ENCODE data around the gene METTL21C.

Gene METTL21C

DNA sequence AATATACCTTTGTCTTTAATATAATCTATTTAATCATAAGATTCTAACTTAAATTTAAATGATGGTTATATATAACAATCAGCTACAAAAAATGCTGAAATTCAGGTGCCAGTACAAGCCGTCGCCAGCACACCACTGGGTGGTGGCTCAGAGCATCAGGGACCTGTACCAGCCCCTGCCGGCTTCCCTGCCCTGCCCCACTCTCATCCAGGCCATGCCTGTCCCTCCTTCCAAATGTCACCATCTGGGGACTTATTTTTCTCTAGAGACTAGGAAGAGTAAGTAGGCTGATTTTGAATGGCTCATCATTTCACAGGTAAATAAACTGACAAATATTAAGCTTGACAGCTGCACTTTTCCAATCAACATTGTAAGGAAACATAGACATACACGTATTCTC, 1.6 kb downstream of the METTL21C start:
- H3K4me3 ChIP-seq (ENCODE audit: low read depth, low read length): no peak overlapping the region
- TF ChIP-seq, protein P1, sequence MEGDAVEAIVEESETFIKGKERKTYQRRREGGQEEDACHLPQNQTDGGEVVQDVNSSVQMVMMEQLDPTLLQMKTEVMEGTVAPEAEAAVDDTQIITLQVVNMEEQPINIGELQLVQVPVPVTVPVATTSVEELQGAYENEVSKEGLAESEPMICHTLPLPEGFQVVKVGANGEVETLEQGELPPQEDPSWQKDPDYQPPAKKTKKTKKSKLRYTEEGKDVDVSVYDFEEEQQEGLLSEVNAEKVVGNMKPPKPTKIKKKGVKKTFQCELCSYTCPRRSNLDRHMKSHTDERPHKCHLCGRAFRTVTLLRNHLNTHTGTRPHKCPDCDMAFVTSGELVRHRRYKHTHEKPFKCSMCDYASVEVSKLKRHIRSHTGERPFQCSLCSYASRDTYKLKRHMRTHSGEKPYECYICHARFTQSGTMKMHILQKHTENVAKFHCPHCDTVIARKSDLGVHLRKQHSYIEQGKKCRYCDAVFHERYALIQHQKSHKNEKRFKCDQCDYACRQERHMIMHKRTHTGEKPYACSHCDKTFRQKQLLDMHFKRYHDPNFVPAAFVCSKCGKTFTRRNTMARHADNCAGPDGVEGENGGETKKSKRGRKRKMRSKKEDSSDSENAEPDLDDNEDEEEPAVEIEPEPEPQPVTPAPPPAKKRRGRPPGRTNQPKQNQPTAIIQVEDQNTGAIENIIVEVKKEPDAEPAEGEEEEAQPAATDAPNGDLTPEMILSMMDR (IDR thresholded peaks at IDR 0.05; ENCODE audit: low read depth, low read length, missing control alignments): no peak
- no peak for DNase-seq (ENCODE audit: low read depth)
- in situ Hi-C loops (cut with HindIII; ENCODE audit: low sequenced_read_pairs): no loop called here

GRCh38 chr13:102692491-102692826, 2.4 kb downstream of the METTL21C start:
- TF ChIP-seq, protein P1 (IDR thresholded peaks at IDR 0.05; ENCODE audit: low read depth, low read length, missing control alignments): no peak
- in situ Hi-C loops (cut with HindIII; ENCODE audit: low sequenced_read_pairs): no loop called here
- no peak for DNase-seq (ENCODE audit: low read depth)
- no peak overlapping the region for H3K4me3 ChIP-seq (ENCODE audit: low read depth, low read length)

- in situ Hi-C loops (cut with HindIII; ENCODE audit: low sequenced_read_pairs): no loop called here
Observed at GRCh38 chr13:102690883-102691282, 4.0 kb downstream of the METTL21C start.

GRCh38 chr13:102688306-102688973, 6.4 kb downstream of the METTL21C start:
- H3K4me3 ChIP-seq (ENCODE audit: low read depth, low read length): no peak overlapping the region
- in situ Hi-C loops (cut with HindIII; ENCODE audit: low sequenced_read_pairs): no loop called here
- TF ChIP-seq, protein P1 (IDR thresholded peaks at IDR 0.05; ENCODE audit: low read depth, low read length, missing control alignments): no peak
- DNase-seq (ENCODE audit: low read depth): no peak

More at GRCh38 chr13:102690883-102691282, 4.0 kb downstream of the METTL21C start:
- no peak for DNase-seq (ENCODE audit: low read depth)
- TF ChIP-seq, protein P1 (IDR thresholded peaks at IDR 0.05; ENCODE audit: low read depth, low read length, missing control alignments): no peak
- H3K4me3 ChIP-seq (ENCODE audit: low read depth, low read length): no peak overlapping the region

DNA sequence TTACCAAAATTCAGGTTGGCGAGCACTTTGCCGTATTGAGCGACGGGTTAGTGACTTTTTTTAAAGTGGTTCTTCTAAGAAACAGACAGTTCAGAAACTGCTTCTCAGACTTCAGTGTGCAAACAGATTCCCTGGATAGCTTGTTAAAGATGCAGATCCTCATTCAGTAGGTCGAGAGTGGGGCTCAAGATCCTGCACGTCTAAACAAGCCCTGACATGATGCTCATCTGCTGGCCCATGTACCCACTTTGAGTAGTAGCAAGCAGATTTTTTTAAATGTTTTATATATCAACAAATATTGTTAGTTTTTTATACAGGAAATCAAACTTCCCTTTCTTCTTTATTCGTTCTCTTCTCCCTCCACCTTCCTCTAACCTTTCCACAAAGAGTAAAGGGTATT, 7.3 kb downstream of the METTL21C start:
- TF ChIP-seq, protein P1 (IDR thresholded peaks at IDR 0.05; ENCODE audit: low read depth, low read length, missing control alignments): no peak
- no peak for DNase-seq (ENCODE audit: low read depth)
- in situ Hi-C loops (cut with HindIII; ENCODE audit: low sequenced_read_pairs): no loop called here
- H3K4me3 ChIP-seq (ENCODE audit: low read depth, low read length): no peak overlapping the region

GRCh38 chr13:102686024-102686423, 8.8 kb downstream of the METTL21C start:
- TF ChIP-seq, protein P1 (IDR thresholded peaks at IDR 0.05; ENCODE audit: low read depth, low read length, missing control alignments): no peak
- in situ Hi-C loops (cut with HindIII; ENCODE audit: low sequenced_read_pairs): no loop called here
- DNase-seq (ENCODE audit: low read depth): no peak
- H3K4me3 ChIP-seq (ENCODE audit: low read depth, low read length): no peak overlapping the region

Data from astrocyte of the cerebellum (primary cell).